Adrenal gland (tissue), 5 donors: Measurements from ENCODE around the gene EXOC3L1.

Experiments
- CTCF ChIP-seq, 6 experiments: fragments of 450-650 bp in 4 of 6; fragments of 200-600 bp in 2 of 6; sonication (generic) in 1 of 6; IDR thresholded peaks; 1 replicate in 5 of 6; 2 replicates in 1 of 6; pipeline versions ENCODE4 v1.5.1 to v1.8.0; 2016 to 2021; ENCODE audit warnings: antibody characterized with exemption in 6 of 6, mild to moderate bottlenecking in 2 of 6, moderate library complexity in 1 of 6
- POLR2A ChIP-seq, 2 donors: fragments of 450-650 bp; IDR thresholded peaks; one replicate each; pipeline ENCODE4 v1.6.1; 2017; ENCODE audit warnings: antibody characterized with exemption in 2 of 2, mild to moderate bottlenecking in 2 of 2, moderate library complexity in 1 of 2
- donor health status: DM: no; HTN: no; CAD: no.

DNA sequence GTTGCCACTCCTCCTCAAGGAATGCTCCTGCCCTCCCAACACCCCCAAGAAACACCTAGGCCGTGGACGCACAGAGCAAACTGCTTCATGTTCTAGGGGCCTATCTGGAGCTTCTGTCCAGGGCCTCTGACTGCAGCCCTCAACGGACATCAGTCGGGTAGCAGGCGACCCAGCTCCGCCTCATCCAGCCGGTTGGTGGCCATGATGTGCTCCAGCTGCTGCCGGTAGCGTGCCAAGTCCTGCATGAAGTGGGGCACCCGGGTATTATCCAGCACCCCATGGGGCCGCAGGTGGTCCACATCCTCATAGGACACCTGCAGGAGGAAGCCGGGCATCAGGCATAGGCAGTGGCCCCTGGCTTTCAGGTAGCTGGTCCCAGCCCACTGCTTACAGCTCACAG lies 13.3 kb downstream of the EXOC3L1 start:
- TF ChIP-seq CTCF (IDR thresholded peaks at IDR 0.05) (no peak), POLR2A (IDR thresholded peaks at IDR 0.05) (no peak)
